Endothelial cell of umbilical vein (primary cell): Measurements from ENCODE around the gene TIMM8A.

ENCODE experiments used
- CTCF ChIP-seq, 2 donors: IDR thresholded peaks; 1 replicate in 1 of 2; 2 replicates in 1 of 2; pipeline ENCODE4 v1.5.1; 2011; ENCODE audit warnings: low read length in 2 of 2, mild to moderate bottlenecking in 2 of 2, moderate library complexity in 2 of 2, control low read depth in 1 of 2, inconsistent platforms in 1 of 2, low read depth in 1 of 2; ENCODE audit not compliant: insufficient read depth in 1 of 2; ENCODE audit errors: extremely low read depth in 1 of 2
- EZH2 ChIP-seq: IDR thresholded peaks from 2 replicates; pipeline ENCODE4 v1.6.1; 2012; ENCODE audit warnings: borderline replicate concordance, low read depth, mild to moderate bottlenecking, moderate library complexity, low read length, inconsistent platforms; ENCODE audit not compliant: severe bottlenecking
- JUN ChIP-seq: IDR thresholded peaks from 2 replicates; pipeline ENCODE4 v1.6.1; 2011; ENCODE audit warnings: borderline replicate concordance, low read depth; ENCODE audit not compliant: insufficient read length, insufficient read depth
- MAX ChIP-seq: IDR thresholded peaks from 2 replicates; pipeline ENCODE4 v1.6.1; 2011; ENCODE audit not compliant: insufficient read depth, insufficient read length
- MYC ChIP-seq: IDR thresholded peaks from one replicate; pipeline ENCODE4 v1.6.1; 2011; ENCODE audit warnings: mild to moderate bottlenecking, low read depth, low read length
- POLR2A ChIP-seq: IDR thresholded peaks from 2 replicates; pipeline ENCODE4 v1.6.1; 2012; ENCODE audit warnings: low read depth, mild to moderate bottlenecking, control low read depth, low read length
- POLR2AphosphoS5 ChIP-seq: IDR thresholded peaks from 2 replicates; pipeline ENCODE4 v1.6.1; 2012; ENCODE audit warnings: low read depth, mild to moderate bottlenecking, control low read depth, low read length, moderate library complexity; ENCODE audit not compliant: insufficient read depth

- TF ChIP-seq MAX (no peak), JUN (no peak), CTCF (IDR thresholded peaks at IDR 0.05; ENCODE audit: extremely low read depth in 1 of 2, insufficient read depth in 1 of 2, low read depth in 1 of 2, low read length in 2 of 2) (no peak), EZH2 (no peak), POLR2A (no peak), POLR2AphosphoS5 (no peak), MYC (no peak)
Measured at GRCh38 chrX:101394372-101394771, 45.8 kb upstream of the TIMM8A start.
